H9 (cell line): ENCODE data around the gene XRCC3. TPM values are rescaled to one million over a fixed set of nuclear protein-coding genes. Genes with fewer than 3 reads are reported as not detected.

Experiments used
- DNase-seq: peaks from one replicate; pipeline ENCODE4 v3.0.0-alpha.2; 2017
- H2AFZ ChIP-seq: one replicate; pipeline ENCODE4 v1.6.1; 2013; ENCODE audit warnings: mild to moderate bottlenecking, low read length, control low read depth, moderate library complexity
- H2AK5ac ChIP-seq: 2 replicates; pipeline ENCODE4 v1.6.1; 2013; ENCODE audit warnings: low read length, control low read depth, mixed read lengths; ENCODE audit not compliant: insufficient read length
- H2BK120ac ChIP-seq: one replicate; pipeline ENCODE4 v1.6.1; 2013; ENCODE audit warnings: low read depth, mild to moderate bottlenecking, low read length, control low read depth, inconsistent platforms; ENCODE audit not compliant: poor library complexity, severe bottlenecking
- H2BK12ac ChIP-seq: 2 replicates; pipeline ENCODE4 v1.6.1; 2013; ENCODE audit warnings: low read length, control low read depth, mixed read lengths, low read depth; ENCODE audit not compliant: insufficient read length
- H2BK15ac ChIP-seq: 2 replicates; pipeline ENCODE4 v1.6.1; 2013; ENCODE audit warnings: low read depth, low read length, control low read depth
- H2BK20ac ChIP-seq: one replicate; pipeline ENCODE4 v1.6.1; 2013; ENCODE audit warnings: low read depth, mild to moderate bottlenecking, low read length, control low read depth, inconsistent platforms; ENCODE audit not compliant: poor library complexity, severe bottlenecking
- H2BK5ac ChIP-seq: 2 replicates; pipeline ENCODE4 v1.6.1; 2013; ENCODE audit warnings: low read length, control low read depth, mixed read lengths; ENCODE audit not compliant: insufficient read length
- H3K14ac ChIP-seq: 2 replicates; pipeline ENCODE4 v1.6.1; 2013; ENCODE audit warnings: low read length, control low read depth; ENCODE audit not compliant: insufficient read depth
- H3K18ac ChIP-seq: 2 replicates; pipeline ENCODE4 v1.6.1; 2013; ENCODE audit warnings: low read depth, mild to moderate bottlenecking, mixed read lengths, low read length, control low read depth; ENCODE audit not compliant: insufficient read length
- H3K23ac ChIP-seq: 2 replicates; pipeline ENCODE4 v1.6.1; 2013; ENCODE audit warnings: low read length, control low read depth, mixed read lengths, low read depth; ENCODE audit not compliant: insufficient read length
- H3K23me2 ChIP-seq: 2 replicates; pipeline ENCODE4 v1.6.1; 2013; ENCODE audit warnings: low read depth, mild to moderate bottlenecking, mixed read lengths, low read length, control low read depth; ENCODE audit not compliant: insufficient read length, poor library complexity, severe bottlenecking
- H3K27ac ChIP-seq: 2 replicates; pipeline ENCODE4 v1.5.1; 2013; ENCODE audit warnings: low read length, control low read depth, mixed read lengths, low read depth; ENCODE audit not compliant: insufficient read length
- H3K27me3 ChIP-seq: 2 replicates; pipeline ENCODE4 v1.6.1; 2013; ENCODE audit warnings: low read length, control low read depth, inconsistent platforms; ENCODE audit not compliant: insufficient read depth
- H3K4ac ChIP-seq: 2 replicates; pipeline ENCODE4 v1.6.1; 2013; ENCODE audit warnings: low read depth, mild to moderate bottlenecking, control low read depth, inconsistent platforms, low read length, moderate library complexity
- H3K4me1 ChIP-seq: 2 replicates; pipeline ENCODE4 v1.6.1; 2013; ENCODE audit warnings: low read length, control low read depth, inconsistent platforms; ENCODE audit not compliant: insufficient read depth
- H3K4me2 ChIP-seq: 2 replicates; pipeline ENCODE4 v1.6.1; 2013; ENCODE audit warnings: low read length, control low read depth, mixed read lengths; ENCODE audit not compliant: insufficient read length, insufficient read depth
- H3K56ac ChIP-seq: 2 replicates; pipeline ENCODE4 v1.6.1; 2013; ENCODE audit warnings: low read depth, mild to moderate bottlenecking, mixed read lengths, low read length, control low read depth; ENCODE audit not compliant: insufficient read length
- H3K79me1 ChIP-seq: 2 replicates; pipeline ENCODE4 v1.6.1; 2013; ENCODE audit warnings: low read depth, mild to moderate bottlenecking, moderate library complexity, low read length, control low read depth, inconsistent platforms; ENCODE audit not compliant: insufficient read depth, poor library complexity, severe bottlenecking
- H3K79me2 ChIP-seq: 2 replicates; pipeline ENCODE4 v1.6.1; 2013; ENCODE audit warnings: low read length, control low read depth, inconsistent platforms; ENCODE audit not compliant: insufficient read depth
- H3K9ac ChIP-seq: 2 replicates; pipeline ENCODE4 v1.6.1; 2013; ENCODE audit warnings: low read length, control low read depth, mixed read lengths; ENCODE audit not compliant: insufficient read length; ENCODE audit errors: extremely low read depth
- H3K9me3 ChIP-seq: one replicate; pipeline ENCODE4 v1.6.1; 2013; ENCODE audit warnings: low read depth, low read length, inconsistent platforms; ENCODE audit not compliant: control insufficient read depth
- H3T11ph ChIP-seq: one replicate; pipeline ENCODE4 v1.6.1; 2013; ENCODE audit warnings: mild to moderate bottlenecking, low read length, control low read depth, inconsistent platforms
- H4K20me1 ChIP-seq: one replicate; pipeline ENCODE4 v1.6.1; 2013; ENCODE audit not compliant: control insufficient read depth, insufficient read length, insufficient read depth
- H4K5ac ChIP-seq: 2 replicates; pipeline ENCODE4 v1.6.1; 2013; ENCODE audit warnings: low read depth, mild to moderate bottlenecking, mixed read lengths, low read length, control low read depth; ENCODE audit not compliant: insufficient read length
- H4K8ac ChIP-seq: replicated peaks from 2 replicates; pipeline ENCODE4 v1.6.1; 2013; ENCODE audit warnings: low read length, control low read depth, mixed read lengths, low read depth; ENCODE audit not compliant: insufficient read length
- H4K91ac ChIP-seq: 2 replicates; pipeline ENCODE4 v1.6.1; 2013; ENCODE audit warnings: low read depth, mild to moderate bottlenecking, moderate library complexity, mixed read lengths, low read length, control low read depth; ENCODE audit not compliant: insufficient read length
- H3K27ac Mint-ChIP-seq, 3 experiments: 2 replicates in 2 of 3; 3 replicates in 1 of 3; pipeline ENCODE4 v1.8.0; 2020 to 2021; ENCODE audit warnings: mixed read lengths in 3 of 3, mild to moderate bottlenecking in 1 of 3, moderate library complexity in 1 of 3
- H3K27me3 Mint-ChIP-seq: 2 replicates; pipeline ENCODE4 v1.8.0; 2021; ENCODE audit warnings: low read depth, mild to moderate bottlenecking, moderate library complexity, mixed read lengths
- H3K36me3 Mint-ChIP-seq, 3 experiments: 2 replicates in 2 of 3; 3 replicates in 1 of 3; pipeline ENCODE4 v1.8.0; 2020 to 2021; ENCODE audit warnings: low read depth in 3 of 3, mixed read lengths in 3 of 3; ENCODE audit not compliant: insufficient read depth in 1 of 3
- H3K4me1 Mint-ChIP-seq, 2 experiments: 2 replicates each; pipeline ENCODE4 v1.8.0; 2020; ENCODE audit warnings: mixed read lengths in 2 of 2
- H3K4me3 Mint-ChIP-seq, 2 experiments: 2 replicates in 1 of 2; 3 replicates in 1 of 2; pipeline ENCODE4 v1.8.0; 2020 to 2021; ENCODE audit warnings: mild to moderate bottlenecking in 2 of 2, mixed read lengths in 2 of 2, moderate library complexity in 1 of 2
- H3K9me3 Mint-ChIP-seq, 2 experiments: 2 replicates in 1 of 2; 3 replicates in 1 of 2; pipeline ENCODE4 v1.8.0; 2020; ENCODE audit warnings: mild to moderate bottlenecking in 2 of 2, mixed read lengths in 2 of 2, moderate library complexity in 1 of 2
- CTCF ChIP-seq: fragments of 200-600 bp; sonication (generic); conservative IDR thresholded peaks from 3 replicates; pipeline ENCODE4 v1.8.0; 2021; ENCODE audit warnings: antibody characterized with exemption, mild to moderate bottlenecking
- WGBS: extraction: QIAGEN DNeasy Blood & Tissue Kit; methylation state at CpG from one replicate; pipeline ENCODE4 v1.1.7; 2013; ENCODE audit warnings: missing lambda C conversion rate, low lambda C conversion rate, mixed read lengths; ENCODE audit not compliant: insufficient read length; ENCODE audit errors: extremely low coverage; 5-methylcytosine and 5-hydroxymethylcytosine counted together
- total RNA-seq: library from RNA; stranded (reverse); gene quantifications from 2 replicates; pipeline ENCODE4 v1.2.1, GENCODE V29; 2021

XRCC3 gene
- total RNA-seq, 1 experiment from 2014 or later, result 45.3 TPM

GRCh38 chr14:103738701-103739451, 23.6 kb upstream of the XRCC3 start:
- H3K79me1 ChIP-seq, result no peaks in the 10 kb centered on the region
- no peak overlapping the region for H2BK20ac ChIP-seq
- WGBS, result no CpG with 5 or more reads among the region's 34 CpGs
- H3K4me1 ChIP-seq, result peaks cover 6% of the 10 kb centered on the region; the same call in 1 of the 2 replicates
- H3K14ac ChIP-seq, result no peak overlapping the region
- no peak overlapping the region for H4K8ac ChIP-seq
- no peak overlapping the region for H3K18ac ChIP-seq
- no peaks in the 10 kb centered on the region for H3K9me3 ChIP-seq
- no peak overlapping the region for H3K9ac ChIP-seq
- peaks cover 3% of the 10 kb centered on the region for H4K20me1 ChIP-seq
- no peak overlapping the region for H3K4me2 ChIP-seq
- no peak overlapping the region for H2BK12ac ChIP-seq
- H2BK5ac ChIP-seq, result no peak overlapping the region
- H4K5ac ChIP-seq, result no peak overlapping the region
- H3K4me1 Mint-ChIP-seq, result peaks cover 19% of the 10 kb centered on the region in 2 experiments
- no peak overlapping the region for H3K27ac ChIP-seq
- H3K4me3 Mint-ChIP-seq, result no peak overlapping the region
- H3T11ph ChIP-seq, result no peak overlapping the region
- H3K23ac ChIP-seq, result no peak overlapping the region
- TF ChIP-seq CTCF, result no peak
- H3K79me2 ChIP-seq, result no peaks in the 10 kb centered on the region
- no peak overlapping the region for H2BK15ac ChIP-seq
- H2AFZ ChIP-seq, result no peak overlapping the region
- H2BK120ac ChIP-seq, result no peak overlapping the region
- peaks cover 3 to 27% (median 10%) of the 10 kb centered on the region in 3 experiments; a peak in 6 of 7 replicates for H3K36me3 Mint-ChIP-seq
- DNase-seq, result no peak
- H2AK5ac ChIP-seq, result no peak overlapping the region
- H3K4ac ChIP-seq, result no peak overlapping the region
- H3K27me3 Mint-ChIP-seq, result no peaks in the 10 kb centered on the region
- H3K9me3 Mint-ChIP-seq, result no peaks in the 10 kb centered on the region
- no peak overlapping the region for H3K56ac ChIP-seq
- H3K27me3 ChIP-seq, result no peaks in the 10 kb centered on the region
- H4K91ac ChIP-seq, result no peak overlapping the region
- H3K23me2 ChIP-seq, result no peaks in the 10 kb centered on the region
- H3K27ac Mint-ChIP-seq, result peak overlapping the region in 1 of 3 experiments; percentile 89; a peak in 1 of 7 replicates
